NCI-H748 (cell line): ENCODE measurements around the gene RPP21.

Experiments used
- DNase-seq: peaks from one replicate; lab custom pipeline; 2025; ENCODE audit not compliant: unreplicated experiment; lab: John Stamatoyannopoulos, UW

The RPP21 gene

DNA sequence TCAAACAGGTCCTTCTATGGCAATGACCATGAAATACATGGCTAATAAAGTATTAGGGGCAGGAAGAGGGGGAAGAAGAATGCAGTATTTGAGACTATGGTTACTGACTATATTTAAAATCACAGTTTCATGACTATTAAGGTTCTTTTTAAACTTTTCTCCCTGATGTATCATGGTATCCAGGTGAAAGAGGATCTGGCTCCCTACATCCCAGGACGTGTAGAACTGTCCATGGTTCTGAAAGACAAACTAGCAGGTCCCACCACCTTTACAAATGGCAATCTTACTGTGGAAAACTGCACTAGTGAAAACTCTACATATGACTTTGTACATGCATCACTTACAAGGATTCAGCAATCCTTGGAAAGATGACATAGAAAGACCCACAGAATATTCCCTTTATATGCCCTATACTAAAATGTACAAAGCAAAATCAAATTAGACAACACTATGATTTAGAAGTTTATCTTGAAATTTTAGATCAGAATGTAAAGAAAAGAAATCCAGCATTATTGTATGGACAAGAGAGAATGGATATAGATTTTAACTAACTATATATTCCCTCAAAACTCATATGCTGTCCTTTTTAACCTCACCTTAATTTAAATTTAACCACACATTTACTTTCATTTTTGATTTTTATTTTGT lies 33.5 kb downstream of the RPP21 start:
- no peak for DNase-seq

DNA sequence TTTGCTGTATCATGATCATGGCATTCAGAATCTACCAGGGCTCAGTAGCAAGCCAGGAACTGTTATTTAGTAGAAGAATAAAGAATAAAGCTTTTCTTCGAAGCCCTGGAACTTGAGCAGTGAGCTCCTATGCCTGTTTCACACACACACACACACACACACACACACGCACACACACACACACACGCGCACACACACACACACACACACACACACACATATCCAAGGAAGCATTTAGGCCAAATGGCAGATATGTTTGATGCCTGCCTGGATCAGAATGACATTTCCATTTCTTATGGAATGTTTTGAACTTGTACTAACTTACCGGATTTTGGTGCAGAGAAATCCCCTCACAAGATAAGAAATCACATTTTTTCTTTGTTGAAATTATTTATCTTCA lies 35.5 kb downstream of the RPP21 start:
- no peak for DNase-seq

DNA sequence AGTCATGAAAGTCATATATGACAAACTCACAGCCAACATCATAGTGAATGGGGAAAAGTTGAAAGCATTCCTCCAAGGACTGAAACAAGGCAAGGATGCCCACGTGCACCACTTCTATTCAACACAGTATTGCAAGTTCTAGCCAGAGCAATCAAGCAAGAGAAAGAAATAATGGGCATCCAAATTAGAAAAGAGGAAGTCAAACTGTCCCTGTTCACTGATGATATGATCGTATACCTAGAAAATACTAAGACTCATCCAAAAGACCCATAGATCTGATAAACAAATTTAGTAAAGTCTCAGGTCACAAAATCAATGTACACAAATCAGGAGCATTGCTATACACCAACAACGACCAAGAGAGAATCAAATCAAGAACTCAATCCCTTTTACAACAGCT lies 41.2 kb downstream of the RPP21 start:
- DNase-seq = no peak

DNA sequence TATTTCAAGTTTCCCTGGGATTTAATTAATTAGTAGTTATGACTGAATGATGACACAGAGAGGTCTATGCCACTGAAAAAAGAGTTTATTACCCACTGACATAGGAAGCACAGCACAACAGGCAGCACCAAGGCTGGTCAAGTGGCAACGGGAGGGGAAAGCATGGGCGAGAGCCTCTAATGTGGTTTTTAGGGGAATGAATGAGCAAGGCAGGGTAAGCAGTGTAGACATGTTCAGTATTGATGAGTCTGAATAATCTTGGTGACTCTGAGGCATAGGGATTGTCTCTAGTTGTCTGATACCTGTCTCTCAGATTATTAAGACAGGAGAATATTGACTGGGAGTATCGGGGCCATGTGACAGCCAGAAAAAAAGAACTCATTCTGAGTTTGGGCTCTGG lies 46.3 kb downstream of the RPP21 start:
- DNase-seq = no peak

DNA sequence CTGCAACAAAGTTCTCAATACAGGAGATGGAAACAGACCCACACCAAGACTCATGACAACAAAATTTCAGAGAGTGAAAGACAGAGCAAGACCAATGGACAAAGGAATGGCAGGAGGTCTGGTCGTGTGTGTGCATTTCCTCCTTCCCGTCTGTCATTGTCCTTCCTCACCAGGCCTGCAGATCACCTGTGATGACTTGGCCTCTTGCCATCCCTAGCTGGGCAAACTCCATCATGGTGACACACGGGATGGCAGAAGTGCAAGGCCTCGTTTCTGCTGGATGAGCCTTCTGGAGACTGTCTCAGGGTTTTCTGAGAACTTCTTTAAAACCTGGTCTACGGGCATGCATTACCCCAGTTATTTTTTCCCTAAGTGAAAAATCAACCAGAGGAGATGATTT lies 49.2 kb downstream of the RPP21 start:
- peak; percentile 75 for DNase-seq
